ENCODE data around the gene DHTKD1.
A peak's percentile ranks its signal among the peaks of the same experiment; 100 is the strongest.

DHTKD1 gene, protein sequence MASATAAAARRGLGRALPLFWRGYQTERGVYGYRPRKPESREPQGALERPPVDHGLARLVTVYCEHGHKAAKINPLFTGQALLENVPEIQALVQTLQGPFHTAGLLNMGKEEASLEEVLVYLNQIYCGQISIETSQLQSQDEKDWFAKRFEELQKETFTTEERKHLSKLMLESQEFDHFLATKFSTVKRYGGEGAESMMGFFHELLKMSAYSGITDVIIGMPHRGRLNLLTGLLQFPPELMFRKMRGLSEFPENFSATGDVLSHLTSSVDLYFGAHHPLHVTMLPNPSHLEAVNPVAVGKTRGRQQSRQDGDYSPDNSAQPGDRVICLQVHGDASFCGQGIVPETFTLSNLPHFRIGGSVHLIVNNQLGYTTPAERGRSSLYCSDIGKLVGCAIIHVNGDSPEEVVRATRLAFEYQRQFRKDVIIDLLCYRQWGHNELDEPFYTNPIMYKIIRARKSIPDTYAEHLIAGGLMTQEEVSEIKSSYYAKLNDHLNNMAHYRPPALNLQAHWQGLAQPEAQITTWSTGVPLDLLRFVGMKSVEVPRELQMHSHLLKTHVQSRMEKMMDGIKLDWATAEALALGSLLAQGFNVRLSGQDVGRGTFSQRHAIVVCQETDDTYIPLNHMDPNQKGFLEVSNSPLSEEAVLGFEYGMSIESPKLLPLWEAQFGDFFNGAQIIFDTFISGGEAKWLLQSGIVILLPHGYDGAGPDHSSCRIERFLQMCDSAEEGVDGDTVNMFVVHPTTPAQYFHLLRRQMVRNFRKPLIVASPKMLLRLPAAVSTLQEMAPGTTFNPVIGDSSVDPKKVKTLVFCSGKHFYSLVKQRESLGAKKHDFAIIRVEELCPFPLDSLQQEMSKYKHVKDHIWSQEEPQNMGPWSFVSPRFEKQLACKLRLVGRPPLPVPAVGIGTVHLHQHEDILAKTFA

DNA sequence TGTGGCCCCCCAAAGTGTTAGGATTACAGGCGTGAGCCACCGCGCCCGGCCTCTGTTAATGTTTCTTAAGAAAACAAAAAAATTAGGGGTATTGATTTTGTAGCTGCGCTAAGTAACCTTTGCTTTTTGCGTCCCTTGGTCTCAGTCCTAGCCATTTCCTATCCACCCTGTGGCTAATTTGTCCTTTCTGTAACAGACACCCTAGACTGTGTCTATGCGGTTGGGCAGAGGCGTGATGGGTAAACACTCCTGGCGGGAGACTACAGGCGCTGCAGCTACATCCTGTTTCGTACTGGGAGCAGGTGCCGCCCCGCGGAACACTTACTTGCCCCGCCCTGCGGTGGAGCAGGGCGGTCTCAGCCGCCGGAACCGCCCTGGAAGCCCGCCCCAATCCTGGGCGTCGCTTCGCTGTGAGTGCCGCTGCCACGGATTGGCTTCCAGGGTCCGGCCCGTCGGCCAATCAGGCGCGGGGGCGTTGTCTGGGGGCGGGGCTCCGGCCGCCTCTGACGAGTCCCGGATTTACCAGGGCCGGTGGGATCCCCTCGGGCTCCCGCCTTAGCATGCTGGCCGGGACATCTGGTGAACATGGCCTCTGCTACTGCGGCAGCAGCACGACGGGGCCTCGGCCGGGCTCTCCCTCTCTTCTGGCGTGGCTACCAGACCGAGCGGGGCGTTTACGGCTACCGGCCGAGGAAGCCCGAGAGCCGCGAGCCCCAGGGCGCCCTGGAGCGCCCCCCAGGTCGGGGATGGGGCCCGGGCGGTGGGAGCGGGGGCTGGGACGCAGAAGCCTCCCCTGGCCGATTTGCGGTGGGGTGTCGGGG is at the start of gene DHTKD1:
DHTKD1 (plus strand) TSS at position 506 of the 821 bp plus-strand sequence; CDS start at position 586, 80 bp downstream.
- peak; percentile 99 for DNase-seq (ENCODE audit: low read depth)

DNA sequence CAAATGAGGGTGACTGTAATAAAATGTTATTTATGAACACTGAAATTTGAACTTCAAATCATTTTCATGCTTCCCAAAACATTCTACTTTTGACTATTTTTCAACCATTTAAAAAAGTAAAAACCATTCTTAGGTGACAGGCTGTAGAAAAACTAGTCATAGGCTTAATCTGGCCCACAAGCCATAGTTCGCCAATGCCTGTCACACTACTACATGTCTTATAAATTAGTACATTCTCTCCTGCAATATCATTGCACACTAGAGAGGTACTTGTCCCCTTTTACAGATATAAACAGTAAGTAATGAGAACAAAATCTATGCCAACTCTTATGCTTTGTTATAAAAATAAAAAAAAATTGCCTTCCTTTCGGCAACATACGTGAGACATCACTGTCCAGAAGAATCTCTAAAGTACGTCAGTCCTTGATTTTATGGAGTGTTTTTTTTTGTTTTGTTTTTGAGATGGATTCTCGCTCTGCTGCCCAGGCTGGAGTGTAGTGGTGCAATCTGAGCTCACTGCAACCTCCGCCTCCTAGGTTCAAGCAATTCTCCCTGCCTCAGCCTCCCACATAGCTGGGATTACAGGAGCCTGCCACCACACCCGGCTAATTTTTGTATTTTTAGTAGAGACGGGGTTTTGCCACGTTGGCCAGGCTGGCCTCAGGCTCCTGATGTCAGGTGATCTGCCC is 49.3 kb upstream of the DHTKD1 start:
- no peak for DNase-seq (ENCODE audit: low read depth)

DNA sequence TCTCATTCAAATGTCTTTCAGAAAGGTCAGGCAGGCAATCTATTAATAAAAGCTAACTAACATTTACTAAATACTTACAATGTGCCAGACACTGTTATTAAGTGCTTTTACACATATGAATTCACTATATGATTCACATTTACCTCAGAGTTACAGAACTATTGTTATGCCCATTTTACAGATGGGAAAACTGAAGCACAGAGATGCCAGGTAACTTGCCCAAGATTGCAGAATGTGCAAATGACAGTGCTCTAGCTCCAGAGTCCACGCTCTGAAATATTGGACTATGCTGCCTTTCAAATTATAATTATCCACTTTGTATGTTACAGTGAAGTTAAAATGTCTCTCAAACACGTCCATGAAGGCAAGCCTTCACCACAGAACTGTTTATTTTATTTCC is 48.2 kb upstream of the DHTKD1 start:
- no peak for DNase-seq (ENCODE audit: low read depth)

DNA sequence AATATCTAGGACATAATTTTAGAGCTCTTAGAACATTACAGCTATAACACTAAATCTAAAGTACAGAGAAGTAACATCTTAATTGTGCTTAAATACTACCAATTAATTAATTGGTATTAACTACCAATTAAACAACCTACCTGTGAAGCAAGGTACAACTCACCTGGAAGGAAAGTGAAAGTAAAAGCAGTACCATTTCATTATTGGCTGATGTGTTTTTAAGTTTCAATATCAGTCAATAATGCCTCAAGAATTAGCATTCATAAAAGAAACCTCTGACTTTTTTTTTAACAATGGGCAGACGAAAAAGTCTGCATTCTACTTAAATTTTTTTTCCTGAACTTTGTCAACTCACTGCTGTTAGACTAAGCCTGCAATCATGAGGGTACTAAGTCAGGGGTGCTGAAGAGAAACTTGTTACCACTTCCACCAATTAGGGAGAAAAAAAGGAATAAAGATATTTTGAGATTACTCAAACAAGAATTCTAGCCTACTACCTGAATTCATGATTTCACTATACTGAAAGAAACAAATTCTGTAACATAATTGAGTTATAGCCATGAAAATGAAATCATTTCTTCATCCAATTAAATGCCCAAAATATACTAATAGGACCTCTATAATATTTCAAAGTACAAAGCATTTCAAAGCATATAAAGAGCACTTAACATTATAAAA is 46.0 kb upstream of the DHTKD1 start:
- DNase-seq (ENCODE audit: low read depth) = no peak

DNA sequence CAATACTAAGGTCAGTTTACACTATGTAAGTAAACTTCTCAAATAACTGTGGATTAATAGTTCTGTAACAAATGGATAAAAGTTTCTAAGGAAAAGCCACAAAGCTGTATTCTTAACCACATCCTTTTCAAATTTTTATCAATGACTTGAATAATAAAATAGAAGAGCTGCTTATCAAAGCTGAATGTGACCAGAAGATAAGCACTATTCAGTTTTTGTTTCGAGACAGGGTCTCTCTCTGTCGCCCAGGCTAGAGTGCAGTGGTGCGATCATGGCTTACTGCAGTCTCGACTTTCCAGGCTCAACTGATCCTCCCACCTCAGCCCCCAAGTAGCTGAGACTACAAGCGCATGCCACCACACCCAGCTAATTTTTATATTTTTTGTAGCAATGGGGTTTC is 43.2 kb upstream of the DHTKD1 start:
- no peak for DNase-seq (ENCODE audit: low read depth)

DNA sequence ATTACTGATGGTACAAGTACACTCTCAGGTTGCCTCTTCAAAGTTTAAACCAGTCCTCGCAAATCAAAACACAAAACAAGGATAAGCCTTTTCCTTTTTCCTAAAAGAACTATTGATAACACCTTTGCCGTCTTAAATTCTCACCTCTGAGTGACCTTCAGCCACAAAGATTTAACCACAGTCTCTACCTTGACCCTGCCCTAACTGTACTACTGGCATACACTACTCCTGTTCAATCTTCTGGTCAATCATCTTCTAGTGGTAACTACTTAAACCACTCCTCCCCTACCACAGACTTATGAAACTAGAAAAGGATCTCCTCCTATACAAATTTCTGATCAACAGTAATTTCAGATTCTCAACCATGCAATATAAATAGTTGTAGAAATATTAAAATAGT is 41.2 kb upstream of the DHTKD1 start:
- DNase-seq (ENCODE audit: low read depth) = no peak

DNA sequence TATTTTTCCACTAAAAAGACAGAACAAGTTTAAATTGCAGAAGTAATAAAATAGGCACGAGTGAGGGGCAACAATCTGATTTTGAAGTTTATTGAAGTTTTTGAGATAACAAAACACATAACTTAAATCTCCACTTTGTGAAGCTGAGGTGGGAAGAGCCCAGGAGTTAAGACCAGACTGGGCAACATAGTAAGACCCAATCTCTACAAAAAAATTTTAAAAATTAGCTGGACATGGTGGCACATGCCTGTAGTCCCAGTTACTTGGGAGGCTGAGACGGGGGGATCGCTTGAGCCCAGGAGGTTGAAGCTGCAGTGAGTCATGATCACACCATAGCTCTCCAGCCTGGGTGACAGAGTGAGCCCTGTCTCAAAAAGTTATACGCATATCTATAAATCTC is 37.4 kb upstream of the DHTKD1 start:
- no peak for DNase-seq (ENCODE audit: low read depth)

DNA sequence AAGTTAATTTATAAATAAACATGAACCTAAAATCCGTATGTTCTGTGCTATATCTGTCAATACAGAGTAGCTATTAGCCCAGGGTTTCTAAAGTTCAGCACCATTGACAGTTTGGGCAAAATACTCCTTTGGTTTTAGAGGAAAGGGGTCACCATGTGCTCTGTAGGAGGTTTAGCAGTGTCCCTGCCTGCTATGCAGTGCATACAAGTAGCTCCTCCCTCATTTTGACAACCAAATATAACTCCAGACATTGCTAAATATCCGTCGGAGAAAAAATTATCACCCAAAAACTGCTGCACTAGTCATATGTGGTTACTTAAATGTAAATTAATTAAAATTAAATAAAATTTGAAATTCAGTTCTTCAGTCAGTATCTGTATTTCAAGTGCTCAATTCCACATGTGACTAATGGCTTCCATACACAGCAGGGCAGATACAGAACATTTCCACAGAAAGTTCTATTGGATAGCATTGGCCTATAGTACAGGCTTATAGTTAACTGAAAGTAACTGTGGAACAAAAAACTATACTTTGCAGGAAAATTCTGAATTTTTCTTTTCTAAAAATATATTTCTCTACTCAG is 32.6 kb upstream of the DHTKD1 start:
- no peak for DNase-seq (ENCODE audit: low read depth)

DNA sequence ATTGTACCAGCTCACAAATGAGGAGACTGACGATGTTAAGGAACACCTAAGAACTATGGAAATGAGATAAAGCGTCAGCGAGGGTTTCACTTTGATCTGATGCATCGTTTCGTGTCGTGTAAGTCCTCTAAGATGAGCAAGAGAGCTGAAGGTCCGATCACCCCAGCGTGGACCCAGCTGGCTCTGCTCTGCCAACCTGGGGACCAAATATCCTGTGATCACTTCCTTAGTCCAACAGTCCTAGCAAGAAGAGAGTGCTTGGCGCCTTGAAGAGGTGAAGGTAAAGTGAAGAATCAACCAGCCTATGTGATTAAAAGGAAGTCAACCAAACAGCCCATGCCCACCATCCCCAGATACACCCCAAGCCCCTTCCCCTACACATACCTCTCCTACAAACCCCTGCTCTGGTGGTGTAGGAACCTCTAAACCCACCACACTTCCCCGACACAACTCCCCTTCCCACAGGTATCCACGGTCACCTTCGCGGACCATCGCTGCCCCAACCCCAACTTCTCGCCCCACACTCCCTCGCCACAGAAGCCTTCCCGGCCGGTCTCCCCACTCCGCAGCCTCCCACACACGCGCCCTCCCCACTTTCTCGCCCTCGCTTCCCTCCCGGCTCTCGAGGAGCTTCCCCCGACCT is 26.9 kb upstream of the DHTKD1 start:
- no peak for DNase-seq (ENCODE audit: low read depth)

DNA sequence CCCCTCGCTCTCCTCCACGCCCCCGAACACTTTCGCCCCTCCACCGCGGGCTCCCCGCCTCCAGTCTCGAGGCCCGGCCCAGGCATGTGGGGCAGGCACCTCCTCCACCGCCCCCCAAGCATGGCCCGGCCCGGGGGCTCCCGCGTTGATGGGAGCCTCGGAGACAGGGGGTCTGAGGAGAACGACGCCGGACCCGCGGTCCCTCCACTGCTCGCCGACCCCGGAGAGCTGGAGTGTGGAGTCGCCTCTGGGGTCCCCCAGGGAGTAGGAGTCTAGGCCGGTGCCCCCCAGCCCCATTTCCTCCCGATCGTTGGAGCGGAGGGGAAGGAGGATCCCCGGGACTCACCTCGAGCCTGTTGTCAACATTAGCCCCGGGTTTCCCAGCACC is 26.4 kb upstream of the DHTKD1 start:
- peak; percentile 21 for DNase-seq (ENCODE audit: low read depth)

DNA sequence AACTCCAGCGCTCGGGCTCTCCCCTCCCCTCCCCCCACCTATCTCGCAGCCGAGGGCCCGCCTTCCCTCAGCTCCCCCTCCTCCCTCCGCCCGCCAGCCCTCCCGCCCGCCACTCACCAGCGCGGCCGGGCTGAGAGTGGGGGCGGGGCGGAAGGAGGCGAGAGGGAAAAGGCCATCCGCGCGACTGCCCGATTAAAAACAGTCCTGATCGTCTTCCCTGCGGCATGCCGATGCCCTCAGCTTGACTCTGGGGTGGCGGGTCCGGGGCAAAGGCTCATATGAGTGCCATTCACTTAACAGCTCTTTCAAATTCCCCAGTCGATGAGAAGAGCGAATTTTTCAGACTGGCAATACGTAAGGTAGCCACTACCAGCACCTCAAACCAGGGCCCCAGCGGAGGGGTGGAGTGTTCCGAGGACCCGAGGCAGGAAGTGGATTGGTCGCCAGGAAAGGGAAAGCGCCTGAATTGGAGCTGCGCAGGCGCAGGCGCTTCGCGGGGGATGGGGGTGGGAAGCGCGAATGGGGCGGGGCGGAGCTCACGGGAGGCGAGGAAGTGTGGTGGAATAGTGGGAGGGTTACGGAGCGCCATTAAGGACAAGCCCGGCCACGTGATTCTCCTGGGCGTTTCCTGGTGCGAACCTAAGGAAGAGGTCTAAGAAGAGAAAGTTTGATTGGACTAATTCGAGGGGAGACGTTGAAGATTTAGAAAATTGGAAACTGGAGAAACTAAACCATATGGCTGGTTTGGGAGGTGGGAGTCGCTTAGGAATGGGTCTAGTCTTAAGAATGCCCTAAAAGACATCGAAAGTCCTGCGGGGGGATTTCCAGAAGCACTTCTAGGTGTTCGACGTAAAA is 25.7 kb upstream of the DHTKD1 start, which contains the start of gene UPF2:
UPF2 (minus strand) TSS at position 13 of the 855 bp plus-strand sequence. CDS start 7,386 bp downstream, outside the sequence.
- peak; percentile 90 for DNase-seq (ENCODE audit: low read depth)

DNA sequence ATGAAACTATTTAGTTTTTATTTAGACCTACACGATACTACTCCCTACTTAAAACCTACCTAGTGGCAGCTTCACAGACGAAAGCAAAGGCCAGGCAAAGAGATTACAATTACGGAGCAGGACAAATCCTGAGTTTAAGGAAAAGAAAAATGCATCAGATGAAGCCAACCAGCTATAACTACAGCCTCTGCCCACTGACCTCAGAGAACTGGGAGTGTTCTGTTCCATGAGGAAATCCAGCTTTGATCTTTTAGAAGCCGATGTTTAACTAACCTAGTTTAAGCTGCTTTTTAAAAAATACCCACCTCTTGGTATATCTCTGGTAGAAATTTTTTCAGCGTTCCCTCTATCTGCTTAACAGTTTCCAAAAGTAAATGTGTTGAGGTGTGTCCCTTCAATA is 23.2 kb upstream of the DHTKD1 start:
- no peak for DNase-seq (ENCODE audit: low read depth)

DNA sequence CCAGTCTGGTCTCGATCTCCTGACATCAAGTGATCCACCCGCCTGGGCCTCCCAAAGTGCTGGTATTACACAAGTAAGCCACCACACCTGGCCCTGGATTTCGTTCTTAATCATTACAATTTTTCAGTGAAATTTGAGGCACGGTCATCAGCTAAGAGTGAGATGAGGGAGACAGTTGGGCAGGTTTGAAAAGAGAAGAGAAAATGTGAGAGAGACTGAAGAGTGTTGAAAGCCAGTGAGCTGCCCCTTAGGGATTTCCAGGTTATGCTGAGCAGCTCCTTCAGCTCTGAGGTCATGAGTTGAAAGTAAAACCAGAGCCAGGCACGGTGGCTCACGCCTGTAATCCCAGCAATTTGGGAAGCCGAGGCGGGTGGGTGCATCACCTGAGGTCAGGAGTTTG is 20.2 kb upstream of the DHTKD1 start:
- no peak for DNase-seq (ENCODE audit: low read depth)

DNA sequence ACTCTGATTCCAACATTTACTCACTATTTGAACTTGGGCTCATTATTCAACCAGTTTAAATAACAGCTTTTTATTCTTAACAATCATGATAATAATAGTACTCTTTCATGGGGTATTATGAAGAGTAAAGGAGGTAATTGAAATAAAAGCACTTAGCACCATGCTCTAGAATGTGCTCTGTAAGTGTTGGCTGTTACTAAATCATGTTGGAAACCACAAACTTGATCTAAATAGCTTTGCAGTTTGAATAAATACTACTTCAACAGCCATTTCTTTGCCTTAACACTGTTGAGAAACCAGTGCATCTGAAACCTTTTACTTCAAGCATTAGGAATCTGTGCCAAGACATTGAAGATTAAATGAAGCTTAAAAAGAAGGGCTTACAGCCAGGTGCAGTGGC is 18.2 kb upstream of the DHTKD1 start:
- no peak for DNase-seq (ENCODE audit: low read depth)

DNA sequence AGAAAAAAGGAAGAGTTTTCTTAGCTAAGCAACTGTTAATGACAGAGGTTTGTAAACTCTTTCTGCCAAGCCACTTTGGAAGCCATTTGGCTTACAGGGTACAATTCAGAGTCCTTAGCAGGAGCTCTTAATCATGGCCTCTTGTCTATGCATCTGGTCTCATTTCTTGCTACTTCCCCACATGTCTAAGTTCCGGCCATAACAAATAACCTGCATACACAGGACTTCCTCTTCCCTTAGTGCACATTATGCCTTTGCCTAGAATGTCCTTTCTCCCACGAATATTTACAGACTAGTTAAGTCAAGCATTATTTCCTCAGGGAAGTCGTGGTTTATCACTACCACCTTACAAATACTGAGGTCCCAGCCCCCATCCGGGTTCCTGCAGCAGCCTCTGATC is 17.5 kb upstream of the DHTKD1 start:
- DNase-seq (ENCODE audit: low read depth) = no peak

DNA sequence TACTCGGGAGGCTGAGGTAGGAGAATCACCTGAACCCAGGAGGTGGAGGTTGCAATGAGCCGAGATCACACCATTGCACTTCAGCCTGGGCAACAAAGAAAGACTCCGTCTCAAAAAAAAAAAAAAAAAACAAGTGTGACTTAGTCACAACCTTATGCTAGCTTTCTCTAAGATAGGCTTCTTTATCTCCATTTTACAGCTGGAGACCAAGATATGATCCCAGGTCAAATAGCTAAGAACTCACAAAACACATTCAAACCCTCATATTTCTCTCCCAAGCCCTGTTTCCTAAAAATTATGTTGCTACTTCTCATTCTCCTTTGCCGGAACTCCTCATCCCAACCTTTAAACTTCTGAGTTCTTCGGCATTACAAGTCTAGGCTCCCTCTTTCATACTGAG is 13.0 kb upstream of the DHTKD1 start:
- no peak for DNase-seq (ENCODE audit: low read depth)

DNA sequence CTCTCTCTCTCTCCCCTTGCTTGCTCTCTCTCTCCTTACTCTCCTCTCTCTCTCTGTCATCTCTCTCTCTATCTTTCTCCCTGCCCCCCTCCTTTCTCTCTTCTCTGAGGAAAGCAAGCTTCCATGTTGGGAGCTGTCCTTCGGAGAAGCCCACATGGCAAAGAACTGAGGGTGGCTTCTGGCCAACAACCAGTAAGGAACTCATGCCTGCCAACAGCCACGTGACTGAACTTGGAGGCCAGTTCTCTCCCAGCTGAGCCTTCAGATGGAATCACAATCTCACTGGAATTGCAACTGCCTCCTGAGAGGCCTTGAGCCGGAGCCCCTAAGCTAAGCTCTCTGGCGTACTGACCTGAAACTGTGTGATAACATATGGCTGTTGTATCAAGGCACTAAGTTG is 12.0 kb upstream of the DHTKD1 start:
- DNase-seq (ENCODE audit: low read depth) = no peak

DNA sequence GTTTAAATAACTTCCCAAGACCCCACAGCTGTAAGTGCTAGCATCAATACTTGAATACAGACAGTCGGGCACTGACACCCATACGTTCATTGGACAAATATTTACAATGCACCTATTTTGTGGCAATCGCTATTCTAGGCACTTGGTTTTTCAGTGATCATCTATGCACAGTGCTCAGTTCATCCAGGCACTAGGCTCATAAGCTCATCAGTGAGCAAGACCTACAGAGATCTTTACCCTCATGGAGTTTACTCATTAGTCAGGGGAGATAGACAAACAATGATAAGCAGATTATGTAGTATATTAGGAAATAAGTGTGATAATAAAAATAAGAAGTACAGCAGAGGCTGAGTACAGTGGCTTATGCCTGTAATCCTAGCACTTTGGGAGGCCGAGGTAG is 7.6 kb upstream of the DHTKD1 start:
- DNase-seq (ENCODE audit: low read depth) = no peak
